Panc1 (cell line): ENCODE data around the gene GGTLC3.
"Not testable (repeated sequence)": the region's sequence is repeated elsewhere in the genome, so short reads cannot be mapped to it uniquely, and the experiment has no call there.

Experiments
- CTCF ChIP-seq: fragments of 450-650 bp; IDR thresholded peaks from 2 replicates; pipeline ENCODE4 v1.5.1; 2017; ENCODE audit warnings: mild to moderate bottlenecking
- POLR2AphosphoS5 ChIP-seq: IDR thresholded peaks from 2 replicates; pipeline ENCODE4 v1.6.1; 2012; ENCODE audit warnings: mild to moderate bottlenecking, low read depth, low read length, moderate library complexity
- REST ChIP-seq, 2 experiments: IDR thresholded peaks; 2 replicates each; pipeline ENCODE4 v1.6.1; 2011 to 2012; ENCODE audit warnings: low read depth in 2 of 2, control low read depth in 1 of 2, low read length in 1 of 2, mild to moderate bottlenecking in 1 of 2, moderate library complexity in 1 of 2; ENCODE audit not compliant: insufficient read depth in 1 of 2
- SIN3A ChIP-seq: IDR thresholded peaks from 2 replicates; pipeline ENCODE4 v1.6.1; 2012; ENCODE audit warnings: low read depth, mild to moderate bottlenecking, low read length, moderate library complexity, borderline replicate concordance; ENCODE audit not compliant: insufficient read depth

- not testable (repeated sequence) for TF ChIP-seq CTCF; POLR2AphosphoS5; REST (IDR thresholded peaks at IDR 0.05; ENCODE audit: insufficient read depth in 1 of 2, low read depth in 2 of 2, low read length in 1 of 2); SIN3A
Measured at GRCh38 chr22:18522762-18523161, 4.8 kb upstream of the GGTLC3 start.
